SKM-1 treated with dmso at 0.1 percent for 144 hours (cell line): ENCODE results near the gene TFPI.

Source experiments
- DNase-seq: peaks from one replicate; lab custom pipeline; 2025; ENCODE audit not compliant: unreplicated experiment; lab: John Stamatoyannopoulos, UW

Gene TFPI

DNA sequence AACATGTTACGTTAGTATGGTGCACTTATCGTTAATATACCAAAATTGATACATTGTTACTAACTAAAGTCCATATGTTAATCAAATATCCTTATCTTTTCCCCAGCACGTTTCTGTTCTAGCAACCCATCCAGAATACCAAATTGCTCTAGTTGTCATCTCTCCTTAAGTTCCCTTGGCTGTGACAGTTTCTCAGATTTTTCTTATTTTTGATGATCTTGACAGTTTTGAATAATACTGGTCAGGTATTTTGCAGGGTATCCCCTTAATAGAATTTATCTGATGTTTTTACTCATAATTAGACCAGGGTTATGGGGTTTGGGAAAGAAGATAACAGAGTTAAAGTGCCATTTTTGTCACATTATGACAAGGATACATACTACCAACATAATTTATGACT is 47.8 kb downstream of the TFPI start:
- DNase-seq: no peak

DNA sequence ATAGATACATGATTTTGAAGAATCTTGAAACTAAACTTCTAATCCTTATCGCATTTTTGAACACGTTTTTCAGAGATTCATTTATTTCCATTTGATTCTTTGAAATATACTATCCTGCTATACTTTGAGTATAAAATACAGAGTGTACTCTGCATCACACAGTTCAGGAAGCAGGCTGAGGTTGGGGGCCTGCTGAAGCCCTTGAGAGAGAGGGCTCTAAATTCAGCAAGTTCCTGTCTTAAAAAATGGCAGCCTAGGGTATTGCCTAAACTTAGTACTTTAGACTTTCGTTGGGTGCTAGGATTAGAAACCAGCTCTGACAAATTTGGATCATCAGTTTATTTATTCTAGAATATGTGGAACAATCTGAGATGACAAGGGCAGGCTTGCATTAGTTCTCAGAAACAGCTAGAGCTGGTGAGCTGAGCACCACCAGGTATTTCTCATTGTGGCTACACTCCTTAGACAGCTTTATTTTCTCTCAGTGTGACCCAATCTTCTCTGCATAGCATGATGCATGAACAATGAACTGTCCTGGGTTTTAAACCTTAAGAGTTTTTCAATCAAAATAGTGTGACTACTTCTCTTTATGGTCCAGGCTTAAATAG is 49.1 kb downstream of the TFPI start:
- DNase-seq: no peak

- DNase-seq: no peak
Observed at GRCh38 chr2:187504312-187504921, 49.8 kb downstream of the TFPI start.

GRCh38 chr2:187503700-187504099 is 50.5 kb downstream of the TFPI start:
- DNase-seq: no peak

GRCh38 chr2:187502467-187502866 is 51.8 kb downstream of the TFPI start:
- DNase-seq: no peak

- DNase-seq: no peak
Observed at GRCh38 chr2:187500585-187501359, 53.5 kb downstream of the TFPI start.

DNA sequence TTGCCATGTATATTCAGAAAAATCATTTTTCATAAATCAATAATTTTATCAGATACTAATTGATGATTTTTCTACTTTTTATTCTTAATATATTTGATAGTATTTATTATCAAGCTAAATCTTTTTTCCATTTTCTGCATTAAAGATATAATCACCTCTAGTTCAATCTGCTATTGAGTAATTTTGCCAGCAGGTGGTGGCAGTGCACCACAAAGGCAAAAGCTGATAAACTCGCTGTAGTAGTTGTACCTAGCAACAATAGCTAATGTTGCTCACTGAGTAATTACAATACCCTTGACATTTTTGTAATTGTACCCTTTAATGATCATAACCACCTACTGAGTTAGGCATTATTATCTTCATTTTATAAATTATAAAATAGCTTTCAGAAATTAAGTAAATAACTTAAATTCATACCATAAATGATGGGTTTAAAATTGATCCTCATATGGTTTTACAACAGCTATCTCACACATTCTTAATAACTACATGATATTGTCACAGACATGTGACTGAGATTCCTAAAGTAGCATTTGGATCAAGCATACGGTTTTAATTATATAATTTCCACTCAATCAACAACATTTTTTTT is 54.2 kb downstream of the TFPI start:
- DNase-seq: peak; percentile 69

DNA sequence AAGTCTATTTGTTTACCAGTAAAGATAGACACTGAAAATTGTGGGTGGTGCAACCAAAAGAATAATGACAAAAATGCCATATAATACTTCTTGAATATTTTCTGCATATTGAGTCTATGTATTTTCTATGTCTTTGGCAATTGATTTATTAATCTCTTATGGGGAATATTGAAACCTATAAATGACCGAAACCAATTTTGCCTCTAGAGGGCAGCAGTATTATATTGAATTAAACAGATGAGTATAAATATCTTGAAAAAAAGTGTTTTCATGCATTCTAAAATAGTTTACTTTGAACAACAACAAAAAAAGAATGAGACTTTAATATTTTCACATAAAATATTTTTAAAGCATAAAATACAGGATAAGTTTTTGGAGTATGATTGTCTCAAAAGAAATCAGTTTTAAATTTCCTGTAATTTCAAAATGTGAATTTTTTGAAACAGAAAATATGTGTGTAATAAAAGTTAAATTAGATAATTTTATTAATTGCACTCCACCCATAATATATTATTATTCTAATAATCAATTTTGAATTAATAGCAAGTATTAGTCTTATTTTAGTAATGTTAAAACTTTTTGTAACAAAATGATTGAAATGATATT is 56.3 kb downstream of the TFPI start:
- DNase-seq: peak; percentile 20

DNA sequence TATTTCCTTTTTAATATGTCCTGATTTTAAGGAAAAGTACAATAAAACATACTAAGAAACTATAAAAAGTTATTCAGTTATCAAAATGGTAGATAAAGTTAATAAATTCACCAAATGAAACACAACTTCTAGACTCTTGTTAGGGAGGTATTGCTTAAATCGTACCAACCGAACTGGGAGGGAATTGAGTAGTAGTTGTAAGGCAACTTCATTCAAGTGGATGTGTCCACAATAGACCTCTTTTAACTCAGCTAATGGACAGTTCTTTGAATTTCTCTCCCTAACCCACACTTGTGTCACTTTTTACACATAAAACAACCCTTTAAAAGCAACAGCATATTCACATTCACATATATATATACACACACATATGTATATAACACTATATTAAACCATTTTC is 57.1 kb downstream of the TFPI start:
- DNase-seq: no peak

DNA sequence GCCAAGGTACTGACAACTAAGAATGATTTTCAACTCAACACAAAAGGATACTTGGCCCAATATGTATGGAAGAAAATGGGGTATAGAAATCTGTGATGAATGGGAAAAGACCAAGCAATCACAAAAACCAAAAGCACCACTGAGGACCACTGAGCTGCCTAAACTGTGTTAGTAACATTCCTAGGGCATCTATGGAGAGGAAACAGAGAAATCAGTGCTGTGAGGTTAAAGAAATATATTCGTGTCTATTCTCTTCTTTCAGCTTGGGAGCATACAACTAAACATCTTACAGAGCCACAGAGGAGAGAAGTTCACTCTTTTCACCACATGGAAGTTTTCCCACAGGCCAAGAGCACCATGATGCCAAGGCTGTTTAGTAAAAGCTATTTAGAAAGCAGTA is 58.9 kb downstream of the TFPI start:
- no peak for DNase-seq

GRCh38 chr2:187493877-187494568 is 60.2 kb downstream of the TFPI start:
- DNase-seq: no peak

GRCh38 chr2:187493180-187493579 is 61.1 kb downstream of the TFPI start:
- no peak for DNase-seq

DNA sequence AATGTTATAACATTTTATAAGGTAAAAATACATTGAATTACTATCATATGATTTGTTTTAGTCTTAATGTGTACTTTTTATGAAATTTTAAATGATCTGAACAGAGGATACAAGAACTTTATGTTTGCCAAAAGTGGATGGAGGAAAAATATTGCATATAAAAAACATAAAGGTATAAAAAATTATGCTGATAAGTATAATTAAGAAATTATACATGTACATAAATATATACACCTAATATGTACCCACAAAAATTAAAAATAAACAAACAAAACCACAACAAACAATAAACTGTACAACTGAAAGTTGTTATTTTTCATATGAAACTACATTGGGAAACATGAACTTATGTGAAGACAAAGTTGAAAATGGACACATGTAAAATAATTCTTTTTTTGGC is 68.0 kb downstream of the TFPI start:
- no peak for DNase-seq

- DNase-seq: no peak
Observed at GRCh38 chr2:187485523-187485922, 68.7 kb downstream of the TFPI start.

DNA sequence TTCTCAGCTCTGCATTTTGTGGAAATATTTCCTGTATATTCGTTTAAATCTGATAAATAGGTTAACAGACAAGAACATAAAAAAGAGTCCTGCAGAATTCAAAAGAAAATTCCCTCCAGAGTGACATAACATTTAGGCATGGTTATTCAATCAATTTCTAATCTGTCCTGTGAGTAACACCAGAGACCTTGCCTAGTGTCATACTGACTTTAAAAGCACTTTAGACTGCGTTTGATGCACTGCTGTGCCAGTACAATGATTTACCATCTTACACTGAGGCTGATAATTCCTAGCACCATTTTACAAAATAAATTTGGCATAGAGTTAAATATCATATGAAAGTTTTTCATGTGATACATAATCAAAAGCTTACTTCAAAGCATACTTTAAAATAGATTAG is 70.7 kb downstream of the TFPI start:
- DNase-seq: no peak

- DNase-seq: no peak
Observed at GRCh38 chr2:187482796-187483195, 71.4 kb downstream of the TFPI start.

GRCh38 chr2:187481543-187481942 is 72.7 kb downstream of the TFPI start:
- DNase-seq: no peak

DNA sequence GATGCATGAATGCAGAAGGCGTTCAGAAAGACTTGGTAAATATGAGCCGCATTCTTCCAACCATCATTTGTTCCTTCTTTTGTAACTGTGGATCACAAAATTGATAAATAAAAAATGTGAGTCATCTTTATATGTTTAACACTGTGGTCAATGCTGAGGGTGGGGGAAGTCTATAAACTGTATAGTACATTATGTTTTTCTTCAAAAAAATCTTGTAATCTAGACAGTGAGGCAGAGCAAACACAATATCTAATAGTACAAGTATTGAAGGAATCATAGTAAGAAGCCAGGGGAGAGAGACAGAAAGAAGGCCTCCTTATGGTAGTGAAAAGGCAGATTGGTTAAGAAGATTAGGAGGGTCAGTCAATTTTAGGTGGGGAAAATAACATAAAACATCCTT is 75.5 kb downstream of the TFPI start:
- DNase-seq: no peak

DNA sequence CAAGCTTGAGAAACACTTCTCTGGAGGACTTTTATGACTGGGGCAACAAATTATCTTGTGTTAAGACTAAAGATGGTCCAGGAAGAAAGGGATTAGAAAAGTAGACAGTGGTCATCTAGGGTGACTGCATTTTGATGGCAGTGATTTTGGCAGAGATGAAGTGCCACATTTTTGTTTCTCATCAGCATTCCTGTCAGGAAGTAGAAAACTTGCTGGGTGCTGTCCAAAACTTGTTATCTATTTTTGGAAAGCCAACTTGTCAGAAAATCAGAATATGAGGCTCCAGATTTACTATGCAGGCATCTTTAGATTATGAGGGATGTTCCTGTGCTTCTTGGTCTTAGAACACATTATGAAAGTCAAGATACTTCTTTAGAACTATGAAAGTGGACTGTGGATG is 77.2 kb downstream of the TFPI start:
- DNase-seq: no peak

- DNase-seq: peak; percentile 89
Observed at GRCh38 chr2:187475499-187476248, 78.6 kb downstream of the TFPI start.
